Dermis blood vessel endothelial cell (primary cell): ENCODE measurements around the gene MKX. TPM values are rescaled to one million over a fixed set of nuclear protein-coding genes. Genes with fewer than 3 reads are reported as not detected.
"Not testable (repeated sequence)": the region's sequence is repeated elsewhere in the genome, so short reads cannot be mapped to it uniquely, and the experiment has no call there.

ENCODE experiments used
- DNase-seq: peaks from one replicate; pipeline ENCODE4 v3.0.0; 2010
- total RNA-seq: library from RNA; depleted of rRNA; stranded (reverse); fragments of >200 nt; gene quantifications from 2 replicates; pipeline ENCODE4 v1.2.3, GENCODE V29; 2014

Gene MKX
- total RNA-seq, 1 donor from 2014 or later = not detected

GRCh38 chr10:27687743-27688142, 57.9 kb downstream of the MKX start:
- no peak for DNase-seq

GRCh38 chr10:27687326-27687725, 58.3 kb downstream of the MKX start:
- peak; percentile 41 for DNase-seq

GRCh38 chr10:27685681-27686080, 59.9 kb downstream of the MKX start:
- no peak for DNase-seq

GRCh38 chr10:27683226-27683625, 62.4 kb downstream of the MKX start:
- no peak for DNase-seq

GRCh38 chr10:27681795-27682194, 63.8 kb downstream of the MKX start:
- DNase-seq = not testable (repeated sequence)

- peak; percentile 19 for DNase-seq
Observed at GRCh38 chr10:27680691-27681605, 64.7 kb downstream of the MKX start.

- no peak for DNase-seq
Observed at GRCh38 chr10:27680006-27680557, 65.5 kb downstream of the MKX start.

GRCh38 chr10:27679369-27679912, 66.2 kb downstream of the MKX start:
- DNase-seq = no peak

- no peak for DNase-seq
Observed at GRCh38 chr10:27678166-27678565, 67.5 kb downstream of the MKX start.

- no peak for DNase-seq
Observed at GRCh38 chr10:27673065-27673464, 72.6 kb downstream of the MKX start.

GRCh38 chr10:27671821-27672220, 73.8 kb downstream of the MKX start:
- no peak for DNase-seq

- DNase-seq = no peak
Observed at GRCh38 chr10:27664461-27664860, 81.2 kb downstream of the MKX start.

GRCh38 chr10:27663621-27664020, 82.0 kb downstream of the MKX start:
- DNase-seq = no peak

GRCh38 chr10:27661514-27662286, 83.9 kb downstream of the MKX start:
- DNase-seq = no peak

GRCh38 chr10:27660711-27661110, 84.9 kb downstream of the MKX start:
- DNase-seq = no peak

GRCh38 chr10:27660268-27660667, 85.4 kb downstream of the MKX start:
- DNase-seq = no peak

GRCh38 chr10:27659786-27660185, 85.8 kb downstream of the MKX start:
- no peak for DNase-seq

- no peak for DNase-seq
Observed at GRCh38 chr10:27658788-27659187, 86.8 kb downstream of the MKX start.

- no peak for DNase-seq
Observed at GRCh38 chr10:27655296-27655695, 90.3 kb downstream of the MKX start.

- no peak for DNase-seq
Observed at GRCh38 chr10:27654284-27654683, 91.3 kb downstream of the MKX start.

- no peak for DNase-seq
Observed at GRCh38 chr10:27646604-27647175, 98.9 kb downstream of the MKX start.

GRCh38 chr10:27646194-27646593, 99.4 kb downstream of the MKX start:
- DNase-seq = no peak
